GM21360 (cell line): ENCODE results near the gene MAIP1.

Experiments used
- ATAC-seq: cut with Tn5 transposase; IDR thresholded peaks from one replicate; pipeline ENCODE4 v1.9.1; 2021; ENCODE audit warnings: mild to moderate bottlenecking, moderate library complexity; ENCODE audit not compliant: unreplicated experiment

Gene MAIP1

GRCh38 chr2:199946196-199946595 is 9.2 kb upstream of the MAIP1 start:
- no peak for ATAC-seq

GRCh38 chr2:199946836-199947235 is 8.5 kb upstream of the MAIP1 start:
- no peak for ATAC-seq

DNA sequence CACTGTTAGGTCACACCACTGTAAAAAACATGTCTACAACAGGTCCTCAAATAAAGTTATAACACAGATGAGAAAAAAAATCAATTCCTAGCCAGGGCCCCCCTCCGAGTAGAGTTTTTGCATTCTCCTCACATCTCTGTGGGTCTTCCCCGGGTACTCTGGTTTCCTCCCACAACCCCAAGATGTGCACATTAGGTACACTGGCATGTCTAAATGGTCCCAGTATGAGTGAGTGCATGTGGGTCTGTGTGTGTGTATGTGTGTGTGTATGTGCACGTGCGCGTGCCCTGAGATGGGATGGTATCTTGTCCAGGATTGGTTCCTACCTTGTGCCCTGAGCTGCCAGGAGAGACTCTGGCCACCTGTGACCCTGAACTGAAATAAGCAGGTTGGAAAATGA is 5.0 kb upstream of the MAIP1 start:
- ATAC-seq, result no peak

DNA sequence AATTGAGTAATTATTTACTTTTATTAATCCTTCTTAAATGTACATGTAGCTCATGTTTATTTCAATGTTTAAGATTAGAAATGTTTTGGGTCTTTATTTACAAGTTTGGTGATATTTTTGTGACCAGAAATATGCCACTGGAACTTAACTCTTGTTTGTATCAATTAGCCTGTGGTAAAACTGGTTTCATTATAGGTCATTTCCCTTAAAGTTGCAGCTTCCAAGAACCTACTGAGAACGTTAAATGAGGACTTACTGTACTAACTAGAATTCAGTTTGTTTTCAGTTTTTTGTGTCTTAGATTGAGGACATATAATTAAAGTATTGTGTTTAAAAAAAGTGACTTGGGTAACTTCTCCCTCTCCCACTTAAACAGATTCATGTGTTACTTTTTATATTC is 4.4 kb upstream of the MAIP1 start:
- ATAC-seq, result no peak

GRCh38 chr2:199955007-199955338 is 409 bp upstream of the MAIP1 start:
- ATAC-seq, result peak; percentile 40

- no peak for ATAC-seq
Observed at GRCh38 chr2:199956062-199956380, 639 bp downstream of the MAIP1 start.

DNA sequence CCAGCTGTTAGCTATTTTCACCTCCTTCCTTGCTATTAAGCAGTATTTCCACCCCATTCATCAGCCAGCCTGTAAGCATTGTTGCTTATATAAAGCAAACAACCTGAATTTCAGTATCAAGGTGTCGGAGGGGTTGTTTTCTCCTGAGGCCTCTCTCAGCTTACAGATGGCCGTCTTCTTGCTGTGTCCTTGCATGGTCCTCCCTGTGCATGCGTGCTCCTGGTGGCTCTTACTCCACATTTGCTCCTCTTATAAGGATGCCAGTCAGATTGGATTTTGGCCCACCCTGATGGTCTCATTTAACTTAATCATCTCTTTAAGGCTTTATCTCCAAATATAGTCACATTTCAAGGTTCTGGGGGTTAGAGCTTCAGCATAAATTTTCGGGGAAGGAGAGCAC is 2.6 kb downstream of the MAIP1 start:
- ATAC-seq, result no peak

GRCh38 chr2:199962203-199962602 is 6.8 kb downstream of the MAIP1 start:
- no peak for ATAC-seq

DNA sequence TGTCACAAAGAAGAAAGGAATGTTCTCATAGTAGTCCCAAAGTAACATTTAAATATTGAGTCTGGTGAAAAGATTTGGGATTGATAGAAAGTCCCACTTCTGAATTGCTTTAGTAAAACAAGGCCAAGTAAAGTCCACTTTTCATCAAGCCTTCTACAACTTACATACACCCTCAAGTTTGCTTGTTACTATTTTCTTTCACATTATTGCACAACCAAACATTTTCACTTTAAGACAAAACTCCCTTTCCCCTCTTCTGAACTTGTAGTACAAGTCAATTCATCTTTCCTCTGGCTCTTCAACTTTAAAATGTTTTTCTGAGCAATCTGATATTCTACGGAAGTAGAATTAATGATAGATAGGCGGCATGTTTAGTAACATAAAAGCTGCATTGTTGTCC is 11.0 kb downstream of the MAIP1 start:
- ATAC-seq, result no peak

DNA sequence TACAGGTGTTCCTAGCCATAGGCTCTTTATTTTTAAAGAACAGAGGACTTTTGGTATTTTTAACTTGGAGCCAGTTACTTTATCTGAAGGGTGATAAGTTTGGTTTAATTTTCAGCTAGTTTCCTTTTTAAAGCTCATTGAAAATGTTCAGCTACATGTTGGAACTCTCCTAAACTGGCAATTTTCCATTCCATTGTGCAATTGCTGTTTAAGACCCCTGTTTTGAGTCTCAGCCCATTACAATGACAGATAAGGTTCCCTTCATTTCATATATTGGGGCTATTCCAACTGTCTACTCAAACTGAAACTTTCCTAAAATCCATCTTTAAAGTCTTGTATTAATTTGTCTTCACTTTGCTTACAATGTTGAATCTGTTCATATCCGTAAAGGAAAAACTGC is 11.6 kb downstream of the MAIP1 start:
- ATAC-seq, result no peak

DNA sequence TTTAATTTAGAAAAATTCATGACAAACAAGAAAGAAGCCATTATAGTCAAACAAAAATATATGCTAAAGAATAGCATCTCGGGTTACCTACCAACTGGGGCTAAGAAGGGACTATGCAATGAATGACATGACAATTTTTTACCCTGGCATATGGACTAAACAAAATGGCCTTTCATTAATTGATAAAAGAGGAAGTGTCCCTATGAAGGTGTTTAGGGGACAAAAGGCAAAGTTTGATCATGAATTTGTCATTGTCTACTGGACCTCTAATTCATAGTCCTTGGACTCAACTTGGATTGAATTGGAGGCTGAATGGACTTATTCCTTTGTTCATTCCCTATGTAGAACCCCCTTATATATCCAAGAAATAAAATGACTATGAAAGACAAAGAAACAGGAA is 12.7 kb downstream of the MAIP1 start:
- no peak for ATAC-seq

- no peak for ATAC-seq
Observed at GRCh38 chr2:199972088-199972626, 16.8 kb downstream of the MAIP1 start.

DNA sequence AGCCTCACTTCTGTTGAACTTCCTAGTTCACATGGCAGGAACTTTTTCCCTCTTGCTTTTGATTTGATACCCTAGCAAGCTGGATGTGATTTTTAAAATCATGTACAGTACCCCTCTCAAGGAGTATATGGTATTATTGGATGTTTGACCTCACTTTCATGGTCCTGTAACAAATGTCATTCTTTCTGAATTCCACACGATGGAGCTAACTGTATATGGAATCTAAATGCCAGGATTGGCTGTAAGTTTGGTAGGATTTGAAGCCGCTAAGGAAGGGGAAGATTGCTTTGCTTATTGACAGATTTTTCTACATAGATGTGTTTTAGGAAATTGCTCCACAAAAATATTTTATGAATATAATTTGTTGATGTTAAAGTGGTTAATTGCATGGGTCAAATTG is 18.3 kb downstream of the MAIP1 start:
- no peak for ATAC-seq

GRCh38 chr2:199975273-199975895 is 20.0 kb downstream of the MAIP1 start:
- ATAC-seq, result no peak

DNA sequence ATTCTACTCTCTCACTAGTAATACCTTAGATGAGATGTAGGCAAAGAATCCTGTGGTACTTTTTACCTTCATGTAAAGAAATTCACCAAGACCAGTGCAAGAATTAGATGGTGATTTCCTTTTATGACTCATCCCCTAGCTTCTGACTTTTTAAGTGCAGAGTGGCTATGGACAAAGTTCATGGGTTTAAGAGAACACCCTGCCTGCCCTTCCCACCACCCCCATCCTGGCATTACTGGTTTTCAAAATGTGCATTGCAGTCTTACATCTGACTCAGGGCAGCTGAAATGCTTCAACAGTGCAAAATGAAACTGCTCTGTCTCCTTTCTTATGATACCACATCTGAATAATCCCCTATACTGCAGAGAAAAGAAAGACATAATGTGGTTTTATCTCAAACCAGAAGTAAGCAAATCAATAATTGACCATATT is 22.6 kb downstream of the MAIP1 start:
- ATAC-seq, result peak; percentile 71

- no peak for ATAC-seq
Observed at GRCh38 chr2:199979398-199979797, 24.0 kb downstream of the MAIP1 start.

GRCh38 chr2:199979832-199980628 is 24.6 kb downstream of the MAIP1 start:
- ATAC-seq, result no peak

DNA sequence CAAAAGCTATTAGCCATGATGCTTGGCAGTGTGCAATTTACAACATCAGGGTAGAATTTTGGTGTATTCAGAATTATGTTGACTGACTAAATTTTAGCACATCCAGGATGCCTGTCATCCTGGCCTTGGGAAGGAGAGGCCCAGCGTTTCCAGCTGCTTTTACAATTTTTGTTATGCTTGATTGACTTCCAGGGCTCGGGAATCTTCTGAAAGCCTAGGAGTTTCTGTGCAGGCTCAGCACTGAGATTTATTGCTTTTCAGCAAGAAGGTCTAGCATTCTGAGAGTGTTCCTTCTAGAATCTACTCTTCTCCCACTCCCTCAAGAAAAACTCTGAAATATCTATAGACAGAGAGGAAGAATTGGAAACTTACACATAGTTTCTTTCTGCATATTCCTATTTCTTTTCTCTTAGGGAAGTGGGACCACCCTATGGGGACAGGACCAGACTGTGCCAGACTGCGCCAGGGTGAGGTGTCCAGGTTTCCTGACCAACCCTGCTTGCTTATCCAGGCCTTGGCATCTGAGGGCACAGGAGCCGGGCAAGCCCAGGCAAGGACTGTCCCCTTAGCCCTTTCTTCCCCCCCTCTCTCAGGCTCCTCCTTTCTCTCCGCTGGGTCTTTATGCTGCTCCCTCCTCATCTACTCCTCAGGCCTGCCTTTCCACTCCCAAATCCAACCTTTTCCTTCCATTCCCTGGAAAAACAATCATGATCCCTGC is 26.9 kb downstream of the MAIP1 start:
- no peak for ATAC-seq

- ATAC-seq, result no peak
Observed at GRCh38 chr2:199983534-199983933, 28.2 kb downstream of the MAIP1 start.

GRCh38 chr2:199984159-199984558 is 28.8 kb downstream of the MAIP1 start:
- ATAC-seq, result no peak

DNA sequence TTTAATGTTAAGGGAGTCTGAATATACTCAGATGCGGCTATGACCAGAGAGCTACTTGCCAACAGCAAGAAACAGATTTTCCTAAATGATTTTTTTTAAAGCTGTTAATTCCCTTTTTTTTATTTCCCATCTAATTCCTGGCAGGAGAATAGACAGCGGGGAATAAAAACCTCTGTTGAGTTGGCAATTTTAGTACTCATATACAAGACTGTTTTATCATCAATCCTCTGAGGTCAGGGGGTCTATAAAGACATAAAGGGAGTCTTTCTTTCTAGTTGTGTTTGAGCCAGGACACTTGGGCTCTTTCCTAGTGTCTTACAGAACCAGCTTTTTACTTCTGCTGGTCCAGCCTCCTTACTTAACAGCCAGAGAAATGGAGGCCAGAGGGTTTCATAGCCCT is 29.4 kb downstream of the MAIP1 start:
- no peak for ATAC-seq

GRCh38 chr2:199985625-199986207 is 30.3 kb downstream of the MAIP1 start:
- peak; percentile 89 for ATAC-seq
